ENCODE results near the gene HOXB7.

The HOXB7 gene

DNA sequence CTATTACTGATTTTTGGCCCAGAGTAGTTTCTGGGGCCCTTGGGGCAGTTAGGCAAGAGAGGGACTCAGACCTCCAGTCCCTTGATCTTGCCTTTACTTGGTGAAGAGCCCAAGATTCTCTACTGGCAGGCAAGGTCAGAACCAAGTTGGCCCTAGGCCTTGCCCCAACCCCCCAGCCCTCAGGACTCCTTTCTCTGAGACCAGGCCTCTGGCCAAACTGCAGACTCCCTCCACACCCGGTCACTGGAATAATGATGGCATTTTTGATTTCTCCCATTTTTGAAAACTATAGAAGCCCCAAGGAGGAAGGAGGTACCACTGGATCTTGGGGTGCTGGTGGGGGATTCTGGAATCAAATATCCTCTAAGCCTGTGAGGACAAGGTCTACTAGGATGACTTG, 33.3 kb upstream of the HOXB7 start:
- Histone ChIP-seq H4K20me1 (ENCODE audit: insufficient read depth) (no peaks in the 10 kb centered on the region), H3K27me3 (ENCODE audit: insufficient read depth, low read depth) (no peaks in the 10 kb centered on the region)

GRCh38 chr17:48643697-48644012, 32.8 kb upstream of the HOXB7 start:
- H3K36me3 ChIP-seq (ENCODE audit: insufficient read depth): no peaks in the 10 kb centered on the region
- no peaks in the 10 kb centered on the region for H4K20me1 ChIP-seq (ENCODE audit: insufficient read depth)
- H2AFZ ChIP-seq (ENCODE audit: low read depth): no peak overlapping the region
- no peak overlapping the region for H3K4me3 ChIP-seq (IDR thresholded peaks at IDR 0.05; ENCODE audit: insufficient read depth, low read depth, low read length)
- no peaks in the 10 kb centered on the region; the same call in 1 of the 2 replicates for H3K27me3 ChIP-seq (ENCODE audit: insufficient read depth, low read depth)
- H3K9ac ChIP-seq: no peak overlapping the region
- no peak overlapping the region for H3K27ac ChIP-seq
- H3K4me2 ChIP-seq: no peak overlapping the region
- no peaks in the 10 kb centered on the region for H3K4me1 ChIP-seq (ENCODE audit: low read depth, poor library complexity, severe bottlenecking)
- no peak for TF ChIP-seq CTCF (conservative IDR thresholded peaks at IDR 0.05; ENCODE audit: low read depth, low read length)
- no peaks in the 10 kb centered on the region for H3K79me2 ChIP-seq (ENCODE audit: insufficient read depth, low read depth)

More for the DNA sequence above, 33.3 kb upstream of the HOXB7 start:
- Histone ChIP-seq H3K4me1 (ENCODE audit: low read depth, poor library complexity, severe bottlenecking) (no peaks in the 10 kb centered on the region), H2AFZ (ENCODE audit: low read depth) (no peak overlapping the region), H3K36me3 (ENCODE audit: insufficient read depth) (no peaks in the 10 kb centered on the region), H3K9ac (no peak overlapping the region), H3K4me2 (no peak overlapping the region), H3K27ac (no peak overlapping the region), H3K79me2 (ENCODE audit: insufficient read depth, low read depth) (no peaks in the 10 kb centered on the region), H3K4me3 (IDR thresholded peaks at IDR 0.05; ENCODE audit: insufficient read depth, low read depth, low read length) (no peak overlapping the region)
- no peak for TF ChIP-seq CTCF (conservative IDR thresholded peaks at IDR 0.05; ENCODE audit: low read depth, low read length)

DNA sequence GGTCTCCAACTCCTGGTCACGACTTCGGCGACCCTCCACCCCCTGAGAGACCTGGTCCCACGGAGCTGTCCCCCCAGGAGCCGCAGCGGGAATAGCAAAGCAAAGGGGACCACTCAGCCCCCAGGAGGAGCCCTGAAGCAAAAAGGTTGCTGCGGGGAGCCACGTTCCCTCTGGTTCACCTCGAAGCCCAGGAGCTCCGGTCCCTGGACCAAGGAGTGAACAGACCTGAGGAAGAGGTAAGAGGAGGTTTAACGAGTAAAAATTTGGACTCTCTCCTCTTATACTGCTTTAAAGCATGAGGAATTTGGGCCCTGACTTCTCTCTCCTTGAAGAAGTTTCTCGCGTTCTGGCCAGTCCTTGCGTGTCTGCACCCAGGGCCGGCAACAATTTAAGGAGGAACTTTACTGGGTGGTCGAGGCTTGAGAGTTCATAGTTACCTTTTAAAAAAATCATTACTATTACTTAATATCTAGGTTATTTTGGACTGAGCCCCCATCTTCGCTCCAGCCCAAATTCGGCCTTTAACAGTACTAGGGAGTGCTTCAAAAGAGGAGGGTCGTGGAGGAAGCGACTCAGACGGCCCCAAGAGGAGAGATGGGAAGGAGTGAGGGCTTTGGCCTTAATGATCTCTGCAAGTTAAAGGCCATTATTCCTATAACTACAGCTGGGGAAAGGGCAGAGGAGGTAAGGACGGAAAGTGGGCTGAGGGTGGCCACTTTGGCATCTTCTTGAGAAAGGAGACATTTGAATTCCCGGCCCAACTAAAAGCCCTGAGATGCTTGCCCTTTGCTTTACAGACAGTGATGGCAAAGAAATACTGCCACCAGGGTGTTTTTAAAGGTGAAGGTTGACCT, 32.3 kb upstream of the HOXB7 start:
- Histone ChIP-seq H3K4me3 (IDR thresholded peaks at IDR 0.05; ENCODE audit: insufficient read depth, low read depth, low read length) (no peak overlapping the region), H3K27me3 (ENCODE audit: insufficient read depth, low read depth) (no peaks in the 10 kb centered on the region; the same call in 1 of the 2 replicates), H3K9ac (no peak overlapping the region)

GRCh38 chr17:48642059-48642842, 31.4 kb upstream of the HOXB7 start:
- no peak for TF ChIP-seq CTCF (conservative IDR thresholded peaks at IDR 0.05; ENCODE audit: low read depth, low read length)
- Histone ChIP-seq H3K79me2 (ENCODE audit: insufficient read depth, low read depth) (no peaks in the 10 kb centered on the region), H3K9ac (no peak overlapping the region), H3K4me1 (ENCODE audit: low read depth, poor library complexity, severe bottlenecking) (no peaks in the 10 kb centered on the region), H4K20me1 (ENCODE audit: insufficient read depth) (no peaks in the 10 kb centered on the region), H3K27ac (no peak overlapping the region), H3K4me2 (no peak overlapping the region), H3K27me3 (ENCODE audit: insufficient read depth, low read depth) (no peaks in the 10 kb centered on the region; the same call in 1 of the 2 replicates), H2AFZ (ENCODE audit: low read depth) (no peak overlapping the region), H3K36me3 (ENCODE audit: insufficient read depth) (no peaks in the 10 kb centered on the region), H3K4me3 (IDR thresholded peaks at IDR 0.05; ENCODE audit: insufficient read depth, low read depth, low read length) (no peak overlapping the region)

More for the DNA sequence above, 32.3 kb upstream of the HOXB7 start:
- TF ChIP-seq CTCF (conservative IDR thresholded peaks at IDR 0.05; ENCODE audit: low read depth, low read length): no peak
- Histone ChIP-seq H3K4me2 (no peak overlapping the region), H2AFZ (ENCODE audit: low read depth) (no peak overlapping the region), H3K27ac (no peak overlapping the region), H3K4me1 (ENCODE audit: low read depth, poor library complexity, severe bottlenecking) (no peaks in the 10 kb centered on the region), H3K79me2 (ENCODE audit: insufficient read depth, low read depth) (no peaks in the 10 kb centered on the region), H4K20me1 (ENCODE audit: insufficient read depth) (no peaks in the 10 kb centered on the region), H3K36me3 (ENCODE audit: insufficient read depth) (no peaks in the 10 kb centered on the region)
